GM18951 (cell line): ENCODE results near the gene THOP1.

Experiments
- POLR2A ChIP-seq: IDR thresholded peaks from 4 replicates; pipeline ENCODE4 v1.6.1; 2011; ENCODE audit warnings: mild to moderate bottlenecking; ENCODE audit not compliant: insufficient read length, insufficient read depth; ENCODE audit errors: extremely low read depth
- in situ Hi-C: fragments of 300-500 bp; cut with MboI; formaldehyde crosslinking; loops from one replicate; pipeline ENCODE4 v1.12.0; 2022; ENCODE audit warnings: low sequenced_read_pairs, mixed read lengths, inconsistent platforms; ENCODE audit not compliant: unreplicated experiment

THOP1 gene

GRCh38 chr19:2796659-2797266, 11.5 kb downstream of the THOP1 start:
- no peak for TF ChIP-seq POLR2A
- in situ Hi-C loops, result no loop called here

- in situ Hi-C loops, result no loop called here
- no peak for TF ChIP-seq POLR2A
Observed at GRCh38 chr19:2797280-2797679, 12.0 kb downstream of the THOP1 start.

- no peak for TF ChIP-seq POLR2A
- in situ Hi-C loops, result no loop called here
Observed at GRCh38 chr19:2798158-2798685, 12.9 kb downstream of the THOP1 start.

GRCh38 chr19:2798733-2799132, 13.4 kb downstream of the THOP1 start:
- in situ Hi-C loops, result no loop called here
- no peak for TF ChIP-seq POLR2A

GRCh38 chr19:2799273-2800020, 14.1 kb downstream of the THOP1 start:
- no peak for TF ChIP-seq POLR2A
- in situ Hi-C loops, result no loop called here

GRCh38 chr19:2800506-2800905, 15.2 kb downstream of the THOP1 start:
- no peak for TF ChIP-seq POLR2A
- in situ Hi-C loops, result no loop called here

- in situ Hi-C loops, result no loop called here
- TF ChIP-seq POLR2A, result no peak
Observed at GRCh38 chr19:2802826-2803225, 17.5 kb downstream of the THOP1 start.

- in situ Hi-C loops, result no loop called here
- no peak for TF ChIP-seq POLR2A
Observed at GRCh38 chr19:2803486-2804155, 18.3 kb downstream of the THOP1 start.

GRCh38 chr19:2804156-2805004, 19.1 kb downstream of the THOP1 start:
- in situ Hi-C loops, result no loop called here

GRCh38 chr19:2805261-2805900, 20.1 kb downstream of the THOP1 start:
- no peak for TF ChIP-seq POLR2A
- in situ Hi-C loops, result no loop called here

More at GRCh38 chr19:2804156-2805004, 19.1 kb downstream of the THOP1 start:
- TF ChIP-seq POLR2A, result no peak

GRCh38 chr19:2805991-2806649, 20.8 kb downstream of the THOP1 start:
- in situ Hi-C loops, result no loop called here
- no peak for TF ChIP-seq POLR2A
